ENCODE measurements around the gene ESYT1. TPM values are rescaled to one million over a fixed set of nuclear protein-coding genes. Genes with fewer than 3 reads are reported as not detected.
A peak's percentile ranks its signal among the peaks of the same experiment; 100 is the strongest.

The ESYT1 gene
- 111 TPM for total RNA-seq

GRCh38 chr12:56127888-56128669 lies at the start of gene ESYT1:
Gene ESYT1, plus strand, starts transcription at chr12:56128267. Its CDS starts 53 bp downstream, at chr12:56128320.
- peak; percentile 99 for DNase-seq (ENCODE audit: low spot score)

GRCh38 chr12:56078427-56078826 lies 49.6 kb upstream of the ESYT1 start:
- no peak for DNase-seq (ENCODE audit: low spot score)

GRCh38 chr12:56078931-56079722 lies 48.9 kb upstream of the ESYT1 start:
- DNase-seq (ENCODE audit: low spot score) = peak; percentile 88

GRCh38 chr12:56079723-56080555 lies 48.1 kb upstream of the ESYT1 start, which contains the start of gene ERBB3:
Gene ERBB3, plus strand, starts transcription at chr12:56080165. Its CDS starts 136 bp downstream, at chr12:56080301.
- DNase-seq (ENCODE audit: low spot score) = peak; percentile 80

- DNase-seq (ENCODE audit: low spot score) = peak; percentile 67
Measured at GRCh38 chr12:56080556-56081138, 47.4 kb upstream of the ESYT1 start.

- peak; percentile 88 for DNase-seq (ENCODE audit: low spot score)
Measured at GRCh38 chr12:56081393-56082347, 46.4 kb upstream of the ESYT1 start.

GRCh38 chr12:56082382-56082781 lies 45.7 kb upstream of the ESYT1 start:
- no peak for DNase-seq (ENCODE audit: low spot score)

GRCh38 chr12:56082967-56083366 lies 45.1 kb upstream of the ESYT1 start:
- no peak for DNase-seq (ENCODE audit: low spot score)

GRCh38 chr12:56084958-56085543 lies 43.0 kb upstream of the ESYT1 start:
- no peak for DNase-seq (ENCODE audit: low spot score)

GRCh38 chr12:56086096-56086495 lies 42.0 kb upstream of the ESYT1 start:
- peak; percentile 76 for DNase-seq (ENCODE audit: low spot score)

GRCh38 chr12:56086608-56087007 lies 41.5 kb upstream of the ESYT1 start:
- no peak for DNase-seq (ENCODE audit: low spot score)

GRCh38 chr12:56087220-56087619 lies 40.8 kb upstream of the ESYT1 start:
- peak; percentile 84 for DNase-seq (ENCODE audit: low spot score)

GRCh38 chr12:56097738-56098137 lies 30.3 kb upstream of the ESYT1 start:
- DNase-seq (ENCODE audit: low spot score) = no peak

GRCh38 chr12:56098592-56098991 lies 29.5 kb upstream of the ESYT1 start:
- no peak for DNase-seq (ENCODE audit: low spot score)

GRCh38 chr12:56099787-56100186 lies 28.3 kb upstream of the ESYT1 start:
- no peak for DNase-seq (ENCODE audit: low spot score)

GRCh38 chr12:56101045-56101444 lies 27.0 kb upstream of the ESYT1 start:
- no peak for DNase-seq (ENCODE audit: low spot score)

GRCh38 chr12:56102683-56103065 lies 25.4 kb upstream of the ESYT1 start:
- DNase-seq (ENCODE audit: low spot score) = no peak

GRCh38 chr12:56103066-56103711 lies 24.9 kb upstream of the ESYT1 start:
- no peak for DNase-seq (ENCODE audit: low spot score)

- no peak for DNase-seq (ENCODE audit: low spot score)
Measured at GRCh38 chr12:56103823-56104108, 24.3 kb upstream of the ESYT1 start.

Data from mucosa of gallbladder (tissue), 1 donor.